ENCODE measurements around the gene MMS22L. TPM values are rescaled to one million over a fixed set of nuclear protein-coding genes. Genes with fewer than 3 reads are reported as not detected.

MMS22L gene, protein sequence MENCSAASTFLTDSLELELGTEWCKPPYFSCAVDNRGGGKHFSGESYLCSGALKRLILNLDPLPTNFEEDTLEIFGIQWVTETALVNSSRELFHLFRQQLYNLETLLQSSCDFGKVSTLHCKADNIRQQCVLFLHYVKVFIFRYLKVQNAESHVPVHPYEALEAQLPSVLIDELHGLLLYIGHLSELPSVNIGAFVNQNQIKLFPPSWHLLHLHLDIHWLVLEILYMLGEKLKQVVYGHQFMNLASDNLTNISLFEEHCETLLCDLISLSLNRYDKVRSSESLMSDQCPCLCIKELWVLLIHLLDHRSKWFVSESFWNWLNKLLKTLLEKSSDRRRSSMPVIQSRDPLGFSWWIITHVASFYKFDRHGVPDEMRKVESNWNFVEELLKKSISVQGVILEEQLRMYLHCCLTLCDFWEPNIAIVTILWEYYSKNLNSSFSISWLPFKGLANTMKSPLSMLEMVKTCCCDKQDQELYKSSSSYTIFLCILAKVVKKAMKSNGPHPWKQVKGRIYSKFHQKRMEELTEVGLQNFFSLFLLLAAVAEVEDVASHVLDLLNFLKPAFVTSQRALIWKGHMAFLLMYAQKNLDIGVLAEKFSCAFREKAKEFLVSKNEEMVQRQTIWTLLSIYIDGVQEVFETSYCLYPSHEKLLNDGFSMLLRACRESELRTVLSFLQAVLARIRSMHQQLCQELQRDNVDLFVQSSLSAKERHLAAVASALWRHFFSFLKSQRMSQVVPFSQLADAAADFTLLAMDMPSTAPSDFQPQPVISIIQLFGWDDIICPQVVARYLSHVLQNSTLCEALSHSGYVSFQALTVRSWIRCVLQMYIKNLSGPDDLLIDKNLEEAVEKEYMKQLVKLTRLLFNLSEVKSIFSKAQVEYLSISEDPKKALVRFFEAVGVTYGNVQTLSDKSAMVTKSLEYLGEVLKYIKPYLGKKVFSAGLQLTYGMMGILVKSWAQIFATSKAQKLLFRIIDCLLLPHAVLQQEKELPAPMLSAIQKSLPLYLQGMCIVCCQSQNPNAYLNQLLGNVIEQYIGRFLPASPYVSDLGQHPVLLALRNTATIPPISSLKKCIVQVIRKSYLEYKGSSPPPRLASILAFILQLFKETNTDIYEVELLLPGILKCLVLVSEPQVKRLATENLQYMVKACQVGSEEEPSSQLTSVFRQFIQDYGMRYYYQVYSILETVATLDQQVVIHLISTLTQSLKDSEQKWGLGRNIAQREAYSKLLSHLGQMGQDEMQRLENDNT
- total RNA-seq, result 19.5 to 22.0 TPM (median 19.9 TPM) in 3 replicates

DNA sequence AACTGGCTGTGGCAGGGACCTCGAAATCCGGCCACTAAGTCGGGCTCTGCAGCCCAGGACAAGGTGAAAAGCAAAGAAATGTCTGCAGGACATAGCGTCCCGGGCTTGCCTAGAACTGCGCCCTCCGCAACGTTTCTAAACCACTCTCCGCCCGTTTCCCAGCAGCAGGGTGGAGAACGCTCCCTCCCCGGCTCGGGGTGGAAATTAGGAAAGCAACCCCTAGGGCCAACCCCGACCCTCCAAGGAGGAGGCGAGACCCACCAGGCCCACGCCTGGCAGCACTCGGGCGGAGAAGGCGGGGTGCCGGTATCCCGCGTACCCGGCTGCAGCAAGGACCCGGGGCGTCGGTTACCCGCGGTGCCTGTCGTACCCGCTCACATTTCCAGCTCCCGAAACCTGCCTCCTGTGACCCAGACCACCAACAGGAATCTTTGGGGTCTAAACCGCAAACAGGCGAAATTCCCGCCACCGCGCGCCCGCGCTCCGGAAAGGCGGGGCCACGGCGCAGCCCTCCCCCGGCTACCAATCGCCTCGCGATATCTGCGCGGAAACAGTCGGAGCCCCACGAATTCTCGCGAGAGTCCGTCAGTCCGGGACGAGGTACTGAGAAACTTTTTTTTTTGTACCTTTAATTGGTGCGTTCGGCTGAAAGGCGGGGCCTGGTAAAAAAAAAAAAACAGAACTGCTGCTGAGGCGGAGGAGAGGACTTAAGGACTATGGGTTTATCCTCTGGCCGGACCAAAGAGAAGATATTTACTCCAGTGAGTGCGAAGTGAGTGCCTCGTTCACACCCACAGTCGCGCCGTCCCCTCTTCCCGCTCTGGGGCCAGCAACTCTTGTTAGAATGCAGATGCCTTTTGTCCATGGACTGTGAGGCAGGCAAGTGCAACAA, at the start of gene MMS22L:
TSS of gene MMS22L (minus strand) at position 491 of the 892 bp plus-strand sequence. CDS start 739 bp downstream, outside the sequence.
- peaks cover 23% of the 10 kb centered on the region for H3K4me1 Mint-ChIP-seq
- TF ChIP-seq, protein P1, sequence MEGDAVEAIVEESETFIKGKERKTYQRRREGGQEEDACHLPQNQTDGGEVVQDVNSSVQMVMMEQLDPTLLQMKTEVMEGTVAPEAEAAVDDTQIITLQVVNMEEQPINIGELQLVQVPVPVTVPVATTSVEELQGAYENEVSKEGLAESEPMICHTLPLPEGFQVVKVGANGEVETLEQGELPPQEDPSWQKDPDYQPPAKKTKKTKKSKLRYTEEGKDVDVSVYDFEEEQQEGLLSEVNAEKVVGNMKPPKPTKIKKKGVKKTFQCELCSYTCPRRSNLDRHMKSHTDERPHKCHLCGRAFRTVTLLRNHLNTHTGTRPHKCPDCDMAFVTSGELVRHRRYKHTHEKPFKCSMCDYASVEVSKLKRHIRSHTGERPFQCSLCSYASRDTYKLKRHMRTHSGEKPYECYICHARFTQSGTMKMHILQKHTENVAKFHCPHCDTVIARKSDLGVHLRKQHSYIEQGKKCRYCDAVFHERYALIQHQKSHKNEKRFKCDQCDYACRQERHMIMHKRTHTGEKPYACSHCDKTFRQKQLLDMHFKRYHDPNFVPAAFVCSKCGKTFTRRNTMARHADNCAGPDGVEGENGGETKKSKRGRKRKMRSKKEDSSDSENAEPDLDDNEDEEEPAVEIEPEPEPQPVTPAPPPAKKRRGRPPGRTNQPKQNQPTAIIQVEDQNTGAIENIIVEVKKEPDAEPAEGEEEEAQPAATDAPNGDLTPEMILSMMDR (IDR thresholded peaks at IDR 0.05; ENCODE audit: unreplicated experiment), result no peak
- H3K4me3 Mint-ChIP-seq, result peak within 1 kb of the TSS; percentile 93

DNA sequence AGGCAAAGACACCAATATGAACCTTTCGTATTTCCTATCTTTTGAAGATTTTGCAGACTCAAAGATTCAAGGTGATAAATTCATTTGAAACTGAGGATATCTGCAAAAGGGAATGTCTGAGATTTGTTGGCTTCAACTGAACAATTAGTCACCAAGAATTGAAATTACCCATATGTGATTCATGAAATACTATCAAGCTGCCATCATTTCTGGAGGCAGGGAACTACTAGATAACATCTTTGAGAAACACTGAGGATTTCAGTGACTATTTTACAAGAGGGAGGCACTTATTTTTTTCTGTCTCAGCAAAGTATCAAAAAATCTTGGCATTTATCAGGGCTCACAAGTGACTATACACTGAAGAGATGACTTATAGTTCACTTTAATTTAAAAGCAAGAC, 39.8 kb upstream of the MMS22L start:
- H3K4me1 Mint-ChIP-seq, result no peaks in the 10 kb centered on the region
- no peak overlapping the region for H3K4me3 Mint-ChIP-seq
- no peaks in the 10 kb centered on the region for H3K27me3 Mint-ChIP-seq (ENCODE audit: low read depth)
- H3K9me3 Mint-ChIP-seq, result peaks cover 7% of the 10 kb centered on the region
- no peak for DNase-seq (ENCODE audit: low spot score in 2 of 2, unreplicated experiment in 2 of 2)
- H3K27ac Mint-ChIP-seq, result no peak overlapping the region
- TF ChIP-seq, protein P1 (IDR thresholded peaks at IDR 0.05; ENCODE audit: unreplicated experiment), result no peak
- H3K36me3 Mint-ChIP-seq, result no peaks in the 10 kb centered on the region

More for the DNA sequence above, at the start of gene MMS22L:
- peak; percentile 89 to 92 for DNase-seq (ENCODE audit: low spot score in 2 of 2, unreplicated experiment in 2 of 2)
- no peaks in the 10 kb centered on the region for H3K9me3 Mint-ChIP-seq
- H3K36me3 Mint-ChIP-seq, result peaks cover 7% of the 10 kb centered on the region
- peak within 1 kb of the TSS; percentile 94 for H3K27ac Mint-ChIP-seq
- H3K27me3 Mint-ChIP-seq (ENCODE audit: low read depth), result no peaks in the 10 kb centered on the region

DNA sequence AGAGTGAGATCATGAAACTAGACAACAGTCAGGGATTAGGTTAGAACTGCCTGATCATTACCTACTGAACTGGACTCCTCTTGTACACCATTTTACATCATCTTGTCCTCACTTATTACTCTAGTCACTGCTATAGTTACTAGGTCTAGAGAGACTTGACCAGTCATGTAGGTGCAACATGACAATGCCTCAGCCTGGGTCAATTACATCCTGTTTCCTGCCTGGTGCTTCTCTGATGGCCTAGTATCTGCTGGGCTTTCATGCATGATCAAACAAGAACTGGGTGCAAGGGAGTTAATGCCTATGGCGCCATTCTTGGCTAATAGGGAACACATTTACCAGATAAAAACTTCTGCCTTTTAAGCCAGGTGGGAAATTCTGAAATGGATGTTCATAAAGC, 39.2 kb upstream of the MMS22L start:
- H3K9me3 Mint-ChIP-seq, result peaks cover 2% of the 10 kb centered on the region
- H3K4me1 Mint-ChIP-seq, result no peaks in the 10 kb centered on the region
- H3K4me3 Mint-ChIP-seq, result no peak overlapping the region
- no peak for DNase-seq (ENCODE audit: low spot score in 2 of 2, unreplicated experiment in 2 of 2)
- no peaks in the 10 kb centered on the region for H3K27me3 Mint-ChIP-seq (ENCODE audit: low read depth)
- no peak overlapping the region for H3K27ac Mint-ChIP-seq
- no peaks in the 10 kb centered on the region for H3K36me3 Mint-ChIP-seq
- TF ChIP-seq, protein P1 (IDR thresholded peaks at IDR 0.05; ENCODE audit: unreplicated experiment), result no peak

DNA sequence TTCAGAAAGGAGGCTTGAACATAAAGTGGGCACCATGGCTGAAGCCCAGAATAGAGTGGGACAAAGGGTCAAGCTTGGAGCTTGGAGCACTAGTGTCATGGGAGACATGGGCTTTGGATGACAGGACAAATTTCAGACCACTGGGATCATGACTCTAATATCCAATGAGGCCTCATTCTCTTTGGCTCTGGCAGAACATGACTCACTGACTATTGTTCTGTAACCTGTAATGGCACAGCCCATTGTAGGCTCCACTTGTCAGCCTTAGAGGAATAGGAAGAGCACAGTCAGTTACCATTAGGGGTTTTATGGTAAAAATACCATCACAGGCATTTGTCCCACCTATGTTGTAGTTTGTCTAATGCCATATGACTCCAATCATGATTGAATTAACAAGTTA, 34.0 kb upstream of the MMS22L start:
- H3K9me3 Mint-ChIP-seq, result no peaks in the 10 kb centered on the region
- H3K4me1 Mint-ChIP-seq, result no peaks in the 10 kb centered on the region
- TF ChIP-seq, protein P1 (IDR thresholded peaks at IDR 0.05; ENCODE audit: unreplicated experiment), result no peak
- no peaks in the 10 kb centered on the region for H3K36me3 Mint-ChIP-seq
- H3K27ac Mint-ChIP-seq, result no peak overlapping the region
- no peak for DNase-seq (ENCODE audit: low spot score in 2 of 2, unreplicated experiment in 2 of 2)
- no peaks in the 10 kb centered on the region for H3K27me3 Mint-ChIP-seq (ENCODE audit: low read depth)
- no peak overlapping the region for H3K4me3 Mint-ChIP-seq
